ENCODE results near the gene UGT1A10. TPM values are rescaled to one million over a fixed set of nuclear protein-coding genes. Genes with fewer than 3 reads are reported as not detected.

Gene UGT1A10
- total and polyA plus RNA-seq, 2 of the 13 experiments (the other 11 are each of a cell fraction or from before 2014, with no cell fraction given) = not detected

DNA sequence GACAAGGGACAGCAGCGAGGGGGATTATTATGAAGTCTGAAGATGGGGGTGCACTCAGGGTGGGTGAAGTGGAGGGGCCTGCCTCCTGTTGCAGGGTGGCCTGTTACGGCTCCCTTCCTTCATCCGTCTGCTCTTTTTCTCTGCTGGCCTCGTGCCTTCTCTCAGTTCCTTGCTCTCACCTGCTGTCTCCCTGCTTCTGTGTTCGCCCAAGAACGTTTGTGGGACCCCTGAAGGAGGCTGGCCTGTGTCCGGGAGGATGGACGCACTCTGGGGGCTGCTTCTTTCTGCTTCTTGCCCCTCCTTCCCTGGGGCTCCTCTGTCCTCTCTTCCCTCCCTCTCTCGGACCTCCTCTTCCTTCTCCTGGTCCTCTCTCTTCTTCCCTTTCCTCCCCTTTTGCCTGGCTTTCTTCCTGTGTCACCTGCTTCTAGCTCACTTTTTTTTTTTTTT, 155.7 kb downstream of the UGT1A10 start:
- no peaks in the 10 kb centered on the region for H3K36me3 ChIP-seq (replicated peaks in 1 of 2; ENCODE audit: control insufficient read depth in 1 of 2, insufficient read depth in 2 of 2, low read length in 2 of 2)
- H3K27me3 ChIP-seq (ENCODE audit: control insufficient read depth in 1 of 2, insufficient read depth in 2 of 2, low read length in 2 of 2) = peaks cover 7 to 43% of the 10 kb centered on the region in 2 experiments; a peak in 3 of 5 replicates
- H2AFZ ChIP-seq (ENCODE audit: low read length) = no peak overlapping the region
- peaks cover 14% of the 10 kb centered on the region; the same call in 1 of the 2 replicates for H3K4me1 ChIP-seq (ENCODE audit: insufficient read depth, low read length)
- no peak overlapping the region for H3K4me3 ChIP-seq (replicated peaks in 1 of 3; ENCODE audit: insufficient read depth in 1 of 3, low read depth in 2 of 3, low read length in 3 of 3)
- FAIRE-seq (no peak), DNase-seq (ENCODE audit: low spot score) (no peak), ATAC-seq (no peak)
- ChIA-PET CTCF (ENCODE audit: low intra/inter-chr PET ratio, low total read pairs) (no interaction called here), POLR2A (no interaction called here)
- no peak for TF ChIP-seq NFATC3 (CRISPR knock-in tag; IDR thresholded peaks at IDR 0.05)
- no peak for TF ChIP-seq ZNF7 (CRISPR knock-in tag; IDR thresholded peaks at IDR 0.05)
- no peak for TF ChIP-seq KLF12 (CRISPR knock-in tag; IDR thresholded peaks at IDR 0.05; ENCODE audit: borderline replicate concordance)
- TF ChIP-seq ELF4 (CRISPR knock-in tag; IDR thresholded peaks at IDR 0.05; ENCODE audit: borderline replicate concordance) = no peak
- TF ChIP-seq, protein P1, sequence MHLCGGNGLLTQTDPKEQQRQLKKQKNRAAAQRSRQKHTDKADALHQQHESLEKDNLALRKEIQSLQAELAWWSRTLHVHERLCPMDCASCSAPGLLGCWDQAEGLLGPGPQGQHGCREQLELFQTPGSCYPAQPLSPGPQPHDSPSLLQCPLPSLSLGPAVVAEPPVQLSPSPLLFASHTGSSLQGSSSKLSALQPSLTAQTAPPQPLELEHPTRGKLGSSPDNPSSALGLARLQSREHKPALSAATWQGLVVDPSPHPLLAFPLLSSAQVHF (CRISPR knock-in tag; IDR thresholded peaks at IDR 0.05) = no peak
- TF ChIP-seq, protein P2, sequence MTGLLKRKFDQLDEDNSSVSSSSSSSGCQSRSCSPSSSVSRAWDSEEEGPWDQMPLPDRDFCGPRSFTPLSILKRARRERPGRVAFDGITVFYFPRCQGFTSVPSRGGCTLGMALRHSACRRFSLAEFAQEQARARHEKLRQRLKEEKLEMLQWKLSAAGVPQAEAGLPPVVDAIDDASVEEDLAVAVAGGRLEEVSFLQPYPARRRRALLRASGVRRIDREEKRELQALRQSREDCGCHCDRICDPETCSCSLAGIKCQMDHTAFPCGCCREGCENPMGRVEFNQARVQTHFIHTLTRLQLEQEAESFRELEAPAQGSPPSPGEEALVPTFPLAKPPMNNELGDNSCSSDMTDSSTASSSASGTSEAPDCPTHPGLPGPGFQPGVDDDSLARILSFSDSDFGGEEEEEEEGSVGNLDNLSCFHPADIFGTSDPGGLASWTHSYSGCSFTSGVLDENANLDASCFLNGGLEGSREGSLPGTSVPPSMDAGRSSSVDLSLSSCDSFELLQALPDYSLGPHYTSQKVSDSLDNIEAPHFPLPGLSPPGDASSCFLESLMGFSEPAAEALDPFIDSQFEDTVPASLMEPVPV (CRISPR knock-in tag; IDR thresholded peaks at IDR 0.05) = no peak
- TF ChIP-seq ZNF207 (IDR thresholded peaks at IDR 0.05; ENCODE audit: borderline replicate concordance) = no peak
- TF ChIP-seq KLF11 (CRISPR knock-in tag; IDR thresholded peaks at IDR 0.05) = no peak
- TF ChIP-seq NFIB (CRISPR knock-in tag; IDR thresholded peaks at IDR 0.05; ENCODE audit: borderline replicate concordance) = no peak
- TF ChIP-seq ZFP90 (CRISPR knock-in tag; IDR thresholded peaks at IDR 0.05; ENCODE audit: borderline replicate concordance) = no peak
- TF ChIP-seq FLYWCH1 (CRISPR knock-in tag; IDR thresholded peaks at IDR 0.05) = no peak
- TF ChIP-seq ZNF24 (IDR thresholded peaks at IDR 0.05) = no peak
- no peak for TF ChIP-seq ZNF660 (CRISPR knock-in tag; IDR thresholded peaks at IDR 0.05; ENCODE audit: borderline replicate concordance, low read depth)
- no peak for TF ChIP-seq PHB2 (IDR thresholded peaks at IDR 0.05; ENCODE audit: partially characterized antibody)
- no peak for TF ChIP-seq ZNF547 (CRISPR knock-in tag; IDR thresholded peaks at IDR 0.05)
- no peak for TF ChIP-seq ZNF292 (CRISPR knock-in tag; IDR thresholded peaks at IDR 0.05; ENCODE audit: borderline replicate concordance, low read depth)
- no peak for TF ChIP-seq ZFAT (CRISPR knock-in tag; conservative IDR thresholded peaks at IDR 0.05)
- TF ChIP-seq GATAD1 (CRISPR knock-in tag; IDR thresholded peaks at IDR 0.05) = no peak
- in situ Hi-C loops (cut with HindIII; ENCODE audit: extremely low pct_ligation_motif_present, low pct_unique_long_range_greater_than_20kb) (no loop called here), intact Hi-C loops (cut with micrococcal nuclease; ENCODE audit: unreplicated experiment) (no loop called here)
- no peaks in the 10 kb centered on the region for H3K79me2 ChIP-seq (ENCODE audit: insufficient read depth, low read length)
- WGBS (ENCODE audit: low lambda C conversion rate) = 52% methylated on average over 9 of the region's 9 CpGs
- no peaks in the 10 kb centered on the region for H3K9me3 ChIP-seq (ENCODE audit: low read length)
- H4K20me1 ChIP-seq (ENCODE audit: insufficient read depth, low read length) = no peaks in the 10 kb centered on the region
- no peak overlapping the region for H3K27ac ChIP-seq (ENCODE audit: extremely low read length, insufficient read depth, low read length)
- H3K9ac ChIP-seq (ENCODE audit: insufficient read depth, low read depth, low read length) = no peak overlapping the region
- BruUV-seq (replicated peaks) = no TSS peak
- no peak overlapping the region for H3K4me2 ChIP-seq (ENCODE audit: low read depth, low read length)
